ENCODE measurements around the gene CYP2C8.

CYP2C8 gene

DNA sequence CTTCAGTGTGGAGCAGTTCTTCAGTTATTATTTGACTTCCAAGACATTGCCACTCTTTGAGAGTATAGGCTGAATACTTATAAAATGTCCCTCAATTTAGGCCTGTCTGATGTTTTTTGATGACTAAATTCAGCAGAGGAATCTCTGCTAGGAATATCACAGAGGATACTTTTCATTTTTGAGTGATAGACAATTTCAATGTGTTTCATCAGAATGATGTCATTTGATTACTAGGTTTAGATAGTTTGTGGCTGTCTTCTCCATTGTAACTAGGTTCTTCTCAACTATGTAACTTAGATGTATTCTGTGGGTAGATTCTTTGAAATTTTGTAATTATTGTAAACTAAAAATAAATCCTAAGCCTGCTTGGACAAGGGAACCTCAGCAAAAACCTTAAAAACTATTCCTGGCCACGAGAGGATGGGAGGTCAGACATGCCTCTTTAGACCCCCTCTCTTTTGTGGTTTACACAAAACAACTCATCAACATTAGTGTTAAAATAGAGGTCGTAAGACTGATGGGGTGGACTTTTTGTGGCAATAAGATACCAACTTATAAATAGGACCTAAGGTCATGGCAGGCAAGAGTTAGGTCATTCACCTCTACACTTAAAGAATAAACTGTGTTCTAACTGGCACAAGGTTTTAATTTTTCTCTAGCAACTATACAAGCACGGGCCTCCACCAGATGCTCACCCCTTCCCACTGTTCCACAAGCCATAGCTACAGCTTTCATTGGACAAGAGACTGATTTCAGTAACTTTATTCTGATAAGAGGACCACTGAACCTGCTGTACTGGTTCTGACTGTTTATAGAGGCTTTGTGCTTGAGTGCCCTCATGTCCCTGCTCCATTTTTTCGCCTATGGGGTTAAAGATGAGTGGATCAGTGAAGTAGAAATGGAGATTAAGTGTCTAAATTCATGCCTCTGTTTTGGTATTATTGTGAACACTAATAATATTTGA lies 33.7 kb downstream of the CYP2C8 start:
- no peaks in the 10 kb centered on the region for H3K27me3 ChIP-seq (ENCODE audit: insufficient read depth, low read length, poor library complexity)
- no peaks in the 10 kb centered on the region for H3K4me1 ChIP-seq (ENCODE audit: insufficient read depth, low read length)
- no peaks in the 10 kb centered on the region for H3K36me3 ChIP-seq (ENCODE audit: insufficient read depth, low read length)
- no peaks in the 10 kb centered on the region for H3K9me3 ChIP-seq (ENCODE audit: insufficient read depth, low read length, severe bottlenecking)
- no peak overlapping the region for H3K27ac ChIP-seq (ENCODE audit: low read length)
- no peak overlapping the region for H3K4me2 ChIP-seq (ENCODE audit: insufficient read depth, low read length)
- no peaks in the 10 kb centered on the region for H4K20me1 ChIP-seq (ENCODE audit: insufficient read depth, low read length)
- H3K9ac ChIP-seq (ENCODE audit: low read depth, low read length) = no peak overlapping the region
- ATAC-seq (ENCODE audit: insufficient read depth, low read depth) (no peak), DNase-seq (no peak)
- H3K79me2 ChIP-seq (ENCODE audit: insufficient read depth, low read length) = no peaks in the 10 kb centered on the region
- TF ChIP-seq, protein P1, sequence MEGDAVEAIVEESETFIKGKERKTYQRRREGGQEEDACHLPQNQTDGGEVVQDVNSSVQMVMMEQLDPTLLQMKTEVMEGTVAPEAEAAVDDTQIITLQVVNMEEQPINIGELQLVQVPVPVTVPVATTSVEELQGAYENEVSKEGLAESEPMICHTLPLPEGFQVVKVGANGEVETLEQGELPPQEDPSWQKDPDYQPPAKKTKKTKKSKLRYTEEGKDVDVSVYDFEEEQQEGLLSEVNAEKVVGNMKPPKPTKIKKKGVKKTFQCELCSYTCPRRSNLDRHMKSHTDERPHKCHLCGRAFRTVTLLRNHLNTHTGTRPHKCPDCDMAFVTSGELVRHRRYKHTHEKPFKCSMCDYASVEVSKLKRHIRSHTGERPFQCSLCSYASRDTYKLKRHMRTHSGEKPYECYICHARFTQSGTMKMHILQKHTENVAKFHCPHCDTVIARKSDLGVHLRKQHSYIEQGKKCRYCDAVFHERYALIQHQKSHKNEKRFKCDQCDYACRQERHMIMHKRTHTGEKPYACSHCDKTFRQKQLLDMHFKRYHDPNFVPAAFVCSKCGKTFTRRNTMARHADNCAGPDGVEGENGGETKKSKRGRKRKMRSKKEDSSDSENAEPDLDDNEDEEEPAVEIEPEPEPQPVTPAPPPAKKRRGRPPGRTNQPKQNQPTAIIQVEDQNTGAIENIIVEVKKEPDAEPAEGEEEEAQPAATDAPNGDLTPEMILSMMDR (IDR thresholded peaks at IDR 0.05; ENCODE audit: borderline replicate concordance, extremely low read depth, low read length, poor library complexity, severe bottlenecking) = no peak
- TF ChIP-seq EZH2 (IDR thresholded peaks at IDR 0.05; ENCODE audit: borderline replicate concordance, low read depth, low read length, severe bottlenecking) = no peak
- no peak overlapping the region for H2AFZ ChIP-seq (ENCODE audit: low read depth, low read length)
- H3K4me3 ChIP-seq (ENCODE audit: low read depth in 1 of 2, low read length in 2 of 2) = no peak overlapping the region

DNA sequence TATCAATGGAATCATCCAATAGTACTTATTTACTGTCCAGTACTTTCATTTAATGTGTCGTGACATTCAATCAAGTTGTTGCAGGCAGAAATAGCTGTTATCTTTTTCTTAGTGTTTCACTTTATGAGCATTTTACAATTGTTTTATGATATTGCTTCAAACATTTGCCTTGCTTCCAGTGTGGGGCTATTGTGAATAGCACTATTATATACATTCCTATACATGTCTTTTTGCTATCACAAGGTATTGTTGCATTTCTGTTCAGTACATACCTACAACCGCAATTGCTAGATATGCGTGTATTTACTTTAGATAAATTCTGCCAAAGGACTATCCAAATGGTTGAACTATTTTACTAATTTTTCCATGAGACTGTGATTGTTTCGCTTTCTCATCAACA lies 34.9 kb downstream of the CYP2C8 start:
- no peak overlapping the region for H3K27ac ChIP-seq (ENCODE audit: low read length)
- ATAC-seq (ENCODE audit: insufficient read depth, low read depth) = no peak
- H4K20me1 ChIP-seq (ENCODE audit: insufficient read depth, low read length) = no peaks in the 10 kb centered on the region

DNA sequence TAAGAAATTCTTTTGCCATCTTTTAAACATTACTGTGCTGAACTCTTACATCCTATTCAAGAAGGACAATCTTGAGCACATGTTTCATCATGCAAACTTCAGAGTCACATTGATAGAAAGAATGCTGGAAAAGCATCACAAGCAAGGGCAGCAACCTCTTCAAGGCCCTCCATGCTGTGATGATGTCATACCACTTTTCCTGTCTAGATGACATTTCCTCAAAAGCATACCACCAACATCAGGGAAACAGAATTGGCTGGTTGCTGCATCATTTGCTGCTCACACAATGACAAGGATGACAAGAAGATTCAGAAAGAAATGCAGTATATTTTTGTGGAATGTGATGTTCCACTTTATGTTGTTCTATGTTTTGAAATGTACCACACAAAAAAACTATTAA lies 37.6 kb downstream of the CYP2C8 start:
- TF ChIP-seq EZH2 (IDR thresholded peaks at IDR 0.05; ENCODE audit: borderline replicate concordance, low read depth, low read length, severe bottlenecking) = no peak
- TF ChIP-seq, protein P1 (IDR thresholded peaks at IDR 0.05; ENCODE audit: borderline replicate concordance, extremely low read depth, low read length, poor library complexity, severe bottlenecking) = no peak
- H3K4me2 ChIP-seq (ENCODE audit: insufficient read depth, low read length) = no peak overlapping the region
- no peaks in the 10 kb centered on the region for H3K27me3 ChIP-seq (ENCODE audit: insufficient read depth, low read length, poor library complexity)
- H3K4me3 ChIP-seq (ENCODE audit: low read depth in 1 of 2, low read length in 2 of 2) = no peak overlapping the region
- H3K4me1 ChIP-seq (ENCODE audit: insufficient read depth, low read length) = no peaks in the 10 kb centered on the region
- no peaks in the 10 kb centered on the region for H3K79me2 ChIP-seq (ENCODE audit: insufficient read depth, low read length)
- no peak overlapping the region for H3K27ac ChIP-seq (ENCODE audit: low read length)
- ATAC-seq (ENCODE audit: insufficient read depth, low read depth) (no peak), DNase-seq (no peak)
- no peaks in the 10 kb centered on the region for H3K9me3 ChIP-seq (ENCODE audit: insufficient read depth, low read length, severe bottlenecking)
- H3K36me3 ChIP-seq (ENCODE audit: insufficient read depth, low read length) = no peaks in the 10 kb centered on the region
- H4K20me1 ChIP-seq (ENCODE audit: insufficient read depth, low read length) = no peaks in the 10 kb centered on the region
- H3K9ac ChIP-seq (ENCODE audit: low read depth, low read length) = no peak overlapping the region
- H2AFZ ChIP-seq (ENCODE audit: low read depth, low read length) = no peak overlapping the region

More for the DNA sequence above, 34.9 kb downstream of the CYP2C8 start:
- no peaks in the 10 kb centered on the region for H3K79me2 ChIP-seq (ENCODE audit: insufficient read depth, low read length)
- no peaks in the 10 kb centered on the region for H3K4me1 ChIP-seq (ENCODE audit: insufficient read depth, low read length)
- no peaks in the 10 kb centered on the region for H3K36me3 ChIP-seq (ENCODE audit: insufficient read depth, low read length)
- no peaks in the 10 kb centered on the region for H3K27me3 ChIP-seq (ENCODE audit: insufficient read depth, low read length, poor library complexity)
- no peak for TF ChIP-seq EZH2 (IDR thresholded peaks at IDR 0.05; ENCODE audit: borderline replicate concordance, low read depth, low read length, severe bottlenecking)
- TF ChIP-seq, protein P1 (IDR thresholded peaks at IDR 0.05; ENCODE audit: borderline replicate concordance, extremely low read depth, low read length, poor library complexity, severe bottlenecking) = no peak
- no peak overlapping the region for H3K9ac ChIP-seq (ENCODE audit: low read depth, low read length)
- no peaks in the 10 kb centered on the region for H3K9me3 ChIP-seq (ENCODE audit: insufficient read depth, low read length, severe bottlenecking)
- no peak overlapping the region for H2AFZ ChIP-seq (ENCODE audit: low read depth, low read length)
- H3K4me2 ChIP-seq (ENCODE audit: insufficient read depth, low read length) = no peak overlapping the region
- no peak for DNase-seq
- no peak overlapping the region for H3K4me3 ChIP-seq (ENCODE audit: low read depth in 1 of 2, low read length in 2 of 2)

Measured in DND-41 (cell line).